Measurements from ENCODE around the gene CD72.

CD72 gene

DNA sequence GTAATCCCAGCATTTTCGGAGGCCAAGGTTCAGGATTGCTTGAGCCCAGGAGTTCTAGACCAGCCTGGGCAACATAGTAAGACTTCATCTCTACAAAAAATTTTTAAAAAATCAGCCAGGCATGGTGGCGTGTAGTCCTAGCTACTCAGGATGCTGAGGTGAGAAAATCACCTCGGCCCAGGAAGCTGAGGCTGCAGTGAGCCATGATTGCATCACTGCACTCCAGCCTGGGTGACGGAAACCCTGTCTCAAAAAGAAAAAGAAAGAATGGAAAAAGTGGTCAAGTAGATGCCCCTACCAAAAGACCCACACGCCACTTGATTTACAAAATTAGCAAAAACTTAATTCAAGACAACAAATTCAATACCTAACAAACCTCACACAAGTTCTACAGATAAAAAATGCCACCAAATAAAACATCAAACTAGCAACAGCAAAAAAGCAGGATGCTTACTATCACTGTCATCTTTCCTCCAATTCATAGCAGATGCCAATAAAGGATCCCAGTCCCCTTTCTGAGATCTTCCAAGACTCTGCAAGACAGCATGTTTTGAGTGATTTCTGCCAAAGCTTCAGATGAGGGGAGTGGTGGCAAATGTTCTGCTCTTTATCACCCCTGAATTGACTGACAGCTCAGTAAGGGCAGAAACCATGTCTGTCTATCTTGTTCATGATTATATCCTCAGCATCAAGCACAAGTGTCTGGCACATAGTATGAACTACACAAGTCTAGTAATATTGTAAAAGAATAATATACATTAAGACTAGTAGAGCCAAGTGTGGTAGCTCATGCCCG, 47.3 kb downstream of the CD72 start:
- no peak for DNase-seq
- no peak overlapping the region for H3K27ac ChIP-seq (ENCODE audit: insufficient read depth, low read length, poor library complexity, severe bottlenecking)
- peaks cover 4% of the 10 kb centered on the region for H3K4me1 ChIP-seq (ENCODE audit: control insufficient read depth, insufficient read depth, low read length, poor library complexity, severe bottlenecking)
- H3K9me3 ChIP-seq (ENCODE audit: control insufficient read depth, low read length): no peaks in the 10 kb centered on the region
- no peaks in the 10 kb centered on the region for H3K36me3 ChIP-seq (ENCODE audit: control insufficient read depth, insufficient read depth, low read length)
- no peak overlapping the region for H3K4me3 ChIP-seq (ENCODE audit: insufficient read depth, low read depth, low read length, poor library complexity, severe bottlenecking)
- no peaks in the 10 kb centered on the region for H3K27me3 ChIP-seq (replicated peaks; ENCODE audit: control insufficient read depth, insufficient read depth, low read length, poor library complexity, severe bottlenecking)

DNA sequence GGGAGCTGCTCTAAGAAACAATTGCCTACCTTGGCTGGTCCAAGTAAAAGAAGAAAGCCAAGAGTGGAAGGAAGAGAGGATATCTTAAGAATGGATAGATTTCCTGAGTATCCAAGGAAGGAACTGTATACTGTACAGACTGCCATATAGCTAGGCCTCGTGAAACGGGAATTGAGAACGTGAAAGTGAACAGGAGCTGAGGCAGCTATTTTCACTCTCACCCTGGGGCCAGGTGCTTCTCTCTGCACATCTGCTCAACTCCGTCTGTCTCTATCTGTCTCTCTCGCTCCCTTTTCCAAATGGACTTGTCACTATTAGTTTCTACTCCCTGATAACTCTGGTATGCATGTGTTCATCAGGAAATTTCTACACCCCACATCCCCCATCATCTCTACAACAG, 49.0 kb downstream of the CD72 start:
- Histone ChIP-seq H3K4me1 (ENCODE audit: control insufficient read depth, insufficient read depth, low read length, poor library complexity, severe bottlenecking) (peaks cover 4% of the 10 kb centered on the region), H3K36me3 (ENCODE audit: control insufficient read depth, insufficient read depth, low read length) (no peaks in the 10 kb centered on the region), H3K27me3 (replicated peaks; ENCODE audit: control insufficient read depth, insufficient read depth, low read length, poor library complexity, severe bottlenecking) (no peaks in the 10 kb centered on the region), H3K9me3 (ENCODE audit: control insufficient read depth, low read length) (no peaks in the 10 kb centered on the region), H3K27ac (ENCODE audit: insufficient read depth, low read length, poor library complexity, severe bottlenecking) (no peak overlapping the region), H3K4me3 (ENCODE audit: insufficient read depth, low read depth, low read length, poor library complexity, severe bottlenecking) (no peak overlapping the region)
- DNase-seq: no peak

DNA sequence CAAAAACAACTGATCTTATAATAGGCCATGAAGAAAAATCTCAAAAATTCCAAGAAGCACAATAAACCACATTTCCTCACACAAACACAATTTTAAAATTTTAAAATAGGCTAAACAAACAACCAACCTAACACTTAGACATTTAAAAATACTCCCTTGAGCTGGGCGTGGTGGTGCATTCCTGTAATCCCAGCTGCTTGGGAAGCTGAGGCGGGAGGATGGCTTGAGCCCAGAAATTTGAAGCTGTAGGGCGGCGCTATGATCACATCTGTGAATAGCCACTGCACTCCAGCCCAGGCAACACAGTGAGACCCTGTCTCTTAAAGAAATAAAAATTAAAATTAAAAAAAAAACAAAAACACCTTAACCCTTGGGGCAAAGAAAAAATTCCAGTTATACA, 50.0 kb downstream of the CD72 start:
- H3K9me3 ChIP-seq (ENCODE audit: control insufficient read depth, low read length): no peaks in the 10 kb centered on the region
- peaks cover 4% of the 10 kb centered on the region for H3K4me1 ChIP-seq (ENCODE audit: control insufficient read depth, insufficient read depth, low read length, poor library complexity, severe bottlenecking)
- no peak overlapping the region for H3K4me3 ChIP-seq (ENCODE audit: insufficient read depth, low read depth, low read length, poor library complexity, severe bottlenecking)
- H3K27me3 ChIP-seq (replicated peaks; ENCODE audit: control insufficient read depth, insufficient read depth, low read length, poor library complexity, severe bottlenecking): no peaks in the 10 kb centered on the region
- no peaks in the 10 kb centered on the region for H3K36me3 ChIP-seq (ENCODE audit: control insufficient read depth, insufficient read depth, low read length)
- H3K27ac ChIP-seq (ENCODE audit: insufficient read depth, low read length, poor library complexity, severe bottlenecking): no peak overlapping the region
- no peak for DNase-seq

DNA sequence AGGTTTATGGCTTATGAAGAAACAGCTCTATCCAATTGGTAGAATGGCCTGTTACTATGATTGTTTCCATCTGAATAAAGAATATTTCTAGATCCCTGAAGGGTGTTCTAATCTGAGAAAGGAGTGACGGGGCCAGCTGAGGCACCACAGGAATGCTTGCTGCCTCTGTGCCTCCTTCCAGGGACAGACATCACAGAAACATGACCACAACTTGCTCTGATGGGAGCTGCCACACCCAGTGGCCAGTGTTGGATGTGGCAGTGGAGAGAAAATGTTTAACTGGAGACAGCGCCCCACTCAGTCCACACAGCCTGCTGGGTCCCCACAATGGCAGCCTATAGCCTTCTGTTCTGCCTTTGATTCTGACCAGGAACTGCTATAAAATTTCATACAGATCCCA, 51.8 kb downstream of the CD72 start:
- Histone ChIP-seq H3K36me3 (ENCODE audit: control insufficient read depth, insufficient read depth, low read length) (no peaks in the 10 kb centered on the region), H3K27ac (ENCODE audit: insufficient read depth, low read length, poor library complexity, severe bottlenecking) (no peak overlapping the region)
- no peak for DNase-seq

DNA sequence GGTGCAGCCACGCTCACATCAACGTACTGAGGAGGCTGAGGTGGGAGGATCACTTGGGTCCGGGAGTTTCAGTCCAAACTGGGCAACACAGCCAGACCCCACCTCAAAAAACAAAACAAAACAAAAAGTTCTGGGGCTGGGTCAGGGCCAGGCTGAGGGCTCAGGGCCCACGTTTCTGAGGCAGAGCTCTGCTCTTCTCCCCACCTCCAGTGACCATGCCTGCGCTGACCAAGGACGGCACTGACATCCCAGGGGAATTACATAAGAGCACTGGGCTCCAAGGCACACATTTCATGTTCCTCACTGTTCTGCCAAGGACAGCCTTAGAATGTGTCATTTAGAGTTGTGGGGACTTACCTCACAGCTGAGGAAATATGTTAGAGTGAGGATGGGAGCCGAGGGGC, 53.6 kb downstream of the CD72 start:
- no peaks in the 10 kb centered on the region for H3K9me3 ChIP-seq (ENCODE audit: control insufficient read depth, low read length)
- H3K4me3 ChIP-seq (ENCODE audit: insufficient read depth, low read depth, low read length, poor library complexity, severe bottlenecking): no peak overlapping the region
- no peaks in the 10 kb centered on the region for H3K27me3 ChIP-seq (replicated peaks; ENCODE audit: control insufficient read depth, insufficient read depth, low read length, poor library complexity, severe bottlenecking)
- no peaks in the 10 kb centered on the region for H3K36me3 ChIP-seq (ENCODE audit: control insufficient read depth, insufficient read depth, low read length)
- DNase-seq: no peak
- no peaks in the 10 kb centered on the region for H3K4me1 ChIP-seq (ENCODE audit: control insufficient read depth, insufficient read depth, low read length, poor library complexity, severe bottlenecking)
- H3K27ac ChIP-seq (ENCODE audit: insufficient read depth, low read length, poor library complexity, severe bottlenecking): no peak overlapping the region

More for the DNA sequence above, 51.8 kb downstream of the CD72 start:
- H3K4me1 ChIP-seq (ENCODE audit: control insufficient read depth, insufficient read depth, low read length, poor library complexity, severe bottlenecking): peaks cover 4% of the 10 kb centered on the region
- no peaks in the 10 kb centered on the region for H3K27me3 ChIP-seq (replicated peaks; ENCODE audit: control insufficient read depth, insufficient read depth, low read length, poor library complexity, severe bottlenecking)
- no peaks in the 10 kb centered on the region for H3K9me3 ChIP-seq (ENCODE audit: control insufficient read depth, low read length)
- H3K4me3 ChIP-seq (ENCODE audit: insufficient read depth, low read depth, low read length, poor library complexity, severe bottlenecking): no peak overlapping the region

DNA sequence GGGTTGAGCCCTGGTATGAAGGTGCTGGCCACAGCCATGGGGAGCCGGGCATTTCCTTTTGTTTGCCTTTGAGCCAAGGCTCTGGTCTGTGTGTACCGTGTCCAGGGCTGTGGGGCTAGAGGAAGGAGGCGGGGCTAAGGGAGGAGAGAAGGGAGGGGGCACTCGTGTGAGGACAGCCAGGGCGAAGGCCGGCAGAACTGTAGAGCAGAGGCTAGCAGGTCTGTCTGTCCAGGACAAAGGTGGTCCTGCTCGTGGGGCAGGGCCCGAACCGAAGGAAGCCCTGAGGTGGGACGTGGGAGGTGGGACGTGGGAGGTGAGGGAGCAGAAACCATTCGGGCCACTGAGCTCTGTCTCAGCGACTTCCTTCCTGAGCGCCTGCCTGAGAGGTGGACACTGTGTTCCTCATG, 54.4 kb downstream of the CD72 start:
- no peak overlapping the region for H3K27ac ChIP-seq (ENCODE audit: insufficient read depth, low read length, poor library complexity, severe bottlenecking)
- H3K4me1 ChIP-seq (ENCODE audit: control insufficient read depth, insufficient read depth, low read length, poor library complexity, severe bottlenecking): no peaks in the 10 kb centered on the region
- H3K4me3 ChIP-seq (ENCODE audit: insufficient read depth, low read depth, low read length, poor library complexity, severe bottlenecking): no peak overlapping the region
- H3K27me3 ChIP-seq (replicated peaks; ENCODE audit: control insufficient read depth, insufficient read depth, low read length, poor library complexity, severe bottlenecking): no peaks in the 10 kb centered on the region
- no peak for DNase-seq
- no peaks in the 10 kb centered on the region for H3K9me3 ChIP-seq (ENCODE audit: control insufficient read depth, low read length)
- no peaks in the 10 kb centered on the region for H3K36me3 ChIP-seq (ENCODE audit: control insufficient read depth, insufficient read depth, low read length)

DNA sequence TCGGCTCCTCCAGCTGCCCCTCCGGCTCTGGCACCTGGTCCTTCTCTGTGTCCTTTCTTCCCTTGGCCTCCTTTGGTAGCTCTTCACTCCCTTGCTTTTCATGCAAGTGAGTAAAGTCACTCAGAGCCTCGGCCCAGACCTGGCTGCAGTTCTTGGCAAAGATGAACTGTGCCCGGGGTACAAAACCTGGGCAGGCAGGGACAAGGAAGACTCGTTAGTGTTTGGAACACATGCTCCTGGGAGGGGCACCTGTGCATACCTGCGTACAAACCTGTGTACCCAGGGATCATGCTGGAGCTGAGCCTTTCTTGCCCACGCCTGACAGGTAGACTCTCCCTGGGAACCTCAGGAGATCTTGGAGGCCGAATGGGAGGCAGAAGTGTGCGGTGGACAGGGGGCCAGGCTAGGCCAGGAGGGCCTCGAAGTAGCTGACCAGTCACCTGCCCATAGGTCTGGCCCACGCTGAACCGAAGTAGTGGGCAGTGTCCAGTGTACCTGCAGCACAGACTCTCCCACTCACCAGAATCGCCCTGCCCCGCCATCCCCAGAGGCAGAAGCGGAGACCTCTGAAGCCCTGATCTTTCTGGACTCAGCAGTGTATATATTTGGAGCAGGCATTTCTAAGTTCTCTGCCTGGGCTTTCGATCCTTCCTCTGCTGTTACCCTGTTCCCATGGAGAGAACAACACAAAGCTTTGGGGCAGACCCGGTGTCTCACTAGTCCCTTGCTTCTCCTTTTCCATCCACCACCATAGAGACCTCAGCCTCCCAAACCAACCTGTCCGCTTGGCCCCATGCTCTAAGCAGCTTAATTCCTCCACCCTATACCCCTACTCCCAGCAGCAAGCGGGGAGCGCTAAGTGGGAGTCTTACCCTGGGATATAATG, 55.1 kb downstream of the CD72 start:
- H3K36me3 ChIP-seq (ENCODE audit: control insufficient read depth, insufficient read depth, low read length): no peaks in the 10 kb centered on the region
- no peak overlapping the region for H3K4me3 ChIP-seq (ENCODE audit: insufficient read depth, low read depth, low read length, poor library complexity, severe bottlenecking)
- no peaks in the 10 kb centered on the region for H3K4me1 ChIP-seq (ENCODE audit: control insufficient read depth, insufficient read depth, low read length, poor library complexity, severe bottlenecking)
- no peak overlapping the region for H3K27ac ChIP-seq (ENCODE audit: insufficient read depth, low read length, poor library complexity, severe bottlenecking)
- no peaks in the 10 kb centered on the region for H3K27me3 ChIP-seq (replicated peaks; ENCODE audit: control insufficient read depth, insufficient read depth, low read length, poor library complexity, severe bottlenecking)
- H3K9me3 ChIP-seq (ENCODE audit: control insufficient read depth, low read length): no peaks in the 10 kb centered on the region
- DNase-seq: no peak

DNA sequence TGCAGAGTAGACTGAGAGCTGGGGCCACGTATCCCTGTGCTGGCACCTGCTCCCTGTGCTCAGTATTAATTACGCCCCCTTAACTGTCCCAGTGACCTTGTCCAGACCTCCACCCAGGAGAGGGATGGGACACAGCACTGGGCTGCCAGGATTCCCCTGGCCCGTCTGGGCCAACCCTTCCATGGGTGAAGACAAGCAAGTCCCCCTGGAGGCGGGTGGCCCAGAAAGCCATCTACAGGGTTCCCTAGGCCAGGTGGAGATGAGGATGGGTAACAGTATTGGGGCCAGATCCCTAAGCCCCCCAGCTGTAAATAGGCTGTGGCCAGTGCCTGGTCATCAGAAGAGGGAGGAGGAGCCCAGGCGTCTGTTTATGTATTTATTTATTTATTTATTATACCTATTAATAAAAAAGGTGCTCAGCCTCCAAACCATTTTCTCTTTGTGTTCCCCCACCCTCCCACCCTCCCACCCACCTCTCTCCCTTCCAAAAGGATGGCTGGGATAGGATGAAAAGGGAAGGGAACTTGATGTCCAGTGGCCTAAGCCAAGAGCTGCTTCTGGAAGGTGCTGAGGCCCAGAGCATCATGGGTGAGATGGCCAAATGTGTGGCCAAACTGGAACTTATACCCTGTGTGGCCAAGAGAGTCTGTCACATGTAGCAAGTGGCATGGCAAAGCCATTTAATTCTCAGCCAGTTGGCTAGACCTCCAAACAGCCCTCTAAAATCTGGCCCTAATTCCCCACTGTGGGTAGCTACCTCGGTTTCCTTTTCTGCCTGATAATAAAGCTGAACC, 56.5 kb downstream of the CD72 start:
- Histone ChIP-seq H3K36me3 (ENCODE audit: control insufficient read depth, insufficient read depth, low read length) (no peaks in the 10 kb centered on the region), H3K4me1 (ENCODE audit: control insufficient read depth, insufficient read depth, low read length, poor library complexity, severe bottlenecking) (no peaks in the 10 kb centered on the region)
- no peak for DNase-seq

DNA sequence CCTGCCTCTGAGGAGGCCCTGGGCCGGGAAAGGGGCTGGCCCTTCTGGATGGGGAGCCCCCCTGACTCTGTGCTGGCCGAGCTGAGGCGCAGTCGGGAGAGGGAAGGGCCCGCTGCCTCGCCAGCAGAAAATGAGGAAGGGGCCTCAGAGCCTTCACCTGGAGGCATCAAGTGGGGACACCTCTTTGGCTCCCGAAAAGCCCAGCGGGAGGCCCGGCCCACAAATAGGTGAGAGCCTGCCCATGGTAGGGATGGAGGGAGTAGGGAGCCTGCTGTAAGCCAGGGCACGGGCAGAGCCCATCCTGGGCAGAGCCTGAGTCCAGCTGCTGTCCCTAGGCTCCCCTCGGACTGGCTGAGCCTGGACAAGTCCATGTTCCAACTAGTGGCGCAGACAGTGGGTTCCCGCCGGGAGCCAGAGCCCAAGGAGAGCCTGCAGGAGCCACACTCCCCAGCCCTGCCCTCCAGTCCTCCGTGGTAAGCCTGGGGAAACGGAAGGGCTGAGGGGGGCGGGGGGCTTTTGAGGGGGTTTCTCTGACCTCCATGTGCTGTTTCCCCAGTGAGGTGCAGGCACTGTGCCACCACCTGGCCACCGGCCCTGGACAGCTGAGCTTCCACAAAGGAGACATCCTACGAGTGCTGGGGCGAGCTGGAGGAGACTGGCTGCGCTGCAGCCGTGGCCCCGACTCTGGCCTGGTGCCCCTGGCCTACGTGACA, 57.4 kb downstream of the CD72 start:
- H3K4me1 ChIP-seq (ENCODE audit: control insufficient read depth, insufficient read depth, low read length, poor library complexity, severe bottlenecking): no peaks in the 10 kb centered on the region
- no peak overlapping the region for H3K27ac ChIP-seq (ENCODE audit: insufficient read depth, low read length, poor library complexity, severe bottlenecking)
- H3K9me3 ChIP-seq (ENCODE audit: control insufficient read depth, low read length): no peaks in the 10 kb centered on the region
- no peak for DNase-seq
- no peak overlapping the region for H3K4me3 ChIP-seq (ENCODE audit: insufficient read depth, low read depth, low read length, poor library complexity, severe bottlenecking)
- H3K36me3 ChIP-seq (ENCODE audit: control insufficient read depth, insufficient read depth, low read length): no peaks in the 10 kb centered on the region
- no peaks in the 10 kb centered on the region for H3K27me3 ChIP-seq (replicated peaks; ENCODE audit: control insufficient read depth, insufficient read depth, low read length, poor library complexity, severe bottlenecking)

More for the DNA sequence above, 56.5 kb downstream of the CD72 start:
- Histone ChIP-seq H3K4me3 (ENCODE audit: insufficient read depth, low read depth, low read length, poor library complexity, severe bottlenecking) (no peak overlapping the region), H3K9me3 (ENCODE audit: control insufficient read depth, low read length) (no peaks in the 10 kb centered on the region), H3K27me3 (replicated peaks; ENCODE audit: control insufficient read depth, insufficient read depth, low read length, poor library complexity, severe bottlenecking) (no peaks in the 10 kb centered on the region), H3K27ac (ENCODE audit: insufficient read depth, low read length, poor library complexity, severe bottlenecking) (no peak overlapping the region)

Measured in effector memory CD4-positive, alpha-beta T cell (primary cell).